B cell (primary cell): Measurements from ENCODE around the gene ALKAL2.

ENCODE experiments used
- EZH2 ChIP-seq: IDR thresholded peaks from 2 replicates; pipeline ENCODE4 v1.6.1; 2012; ENCODE audit warnings: borderline replicate concordance, low read depth, mild to moderate bottlenecking, moderate library complexity, low read length; ENCODE audit not compliant: insufficient read depth, poor library complexity, severe bottlenecking
- TF ChIP-seq, protein P1 (sequence below): fragments of 200-600 bp; IDR thresholded peaks from one replicate; pipeline ENCODE4 v1.8.0; 2022; ENCODE audit warnings: antibody characterized with exemption, mild to moderate bottlenecking

DNA sequence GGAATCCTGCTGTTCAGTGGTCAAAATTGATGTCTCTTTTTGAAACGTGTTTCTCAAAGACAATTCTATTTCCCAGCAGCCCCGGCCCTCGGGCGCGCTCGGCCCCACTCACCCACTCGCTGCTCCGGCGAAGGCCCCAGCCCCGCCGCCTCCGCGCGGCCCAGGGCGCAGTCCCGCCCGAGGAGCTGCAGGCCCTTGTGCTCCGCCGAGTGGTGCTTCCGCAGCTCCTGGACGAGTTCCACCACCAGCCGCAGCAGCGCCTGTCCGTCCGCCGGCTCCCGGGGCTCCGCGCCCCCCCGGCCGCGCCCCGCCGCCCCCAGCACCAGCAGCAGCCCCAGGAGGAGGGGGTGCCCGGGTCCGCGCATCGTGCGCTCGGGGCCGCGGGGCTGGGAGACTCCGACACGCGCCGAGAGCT is 413 bp downstream of the ALKAL2 start:
- TF ChIP-seq, protein P1, sequence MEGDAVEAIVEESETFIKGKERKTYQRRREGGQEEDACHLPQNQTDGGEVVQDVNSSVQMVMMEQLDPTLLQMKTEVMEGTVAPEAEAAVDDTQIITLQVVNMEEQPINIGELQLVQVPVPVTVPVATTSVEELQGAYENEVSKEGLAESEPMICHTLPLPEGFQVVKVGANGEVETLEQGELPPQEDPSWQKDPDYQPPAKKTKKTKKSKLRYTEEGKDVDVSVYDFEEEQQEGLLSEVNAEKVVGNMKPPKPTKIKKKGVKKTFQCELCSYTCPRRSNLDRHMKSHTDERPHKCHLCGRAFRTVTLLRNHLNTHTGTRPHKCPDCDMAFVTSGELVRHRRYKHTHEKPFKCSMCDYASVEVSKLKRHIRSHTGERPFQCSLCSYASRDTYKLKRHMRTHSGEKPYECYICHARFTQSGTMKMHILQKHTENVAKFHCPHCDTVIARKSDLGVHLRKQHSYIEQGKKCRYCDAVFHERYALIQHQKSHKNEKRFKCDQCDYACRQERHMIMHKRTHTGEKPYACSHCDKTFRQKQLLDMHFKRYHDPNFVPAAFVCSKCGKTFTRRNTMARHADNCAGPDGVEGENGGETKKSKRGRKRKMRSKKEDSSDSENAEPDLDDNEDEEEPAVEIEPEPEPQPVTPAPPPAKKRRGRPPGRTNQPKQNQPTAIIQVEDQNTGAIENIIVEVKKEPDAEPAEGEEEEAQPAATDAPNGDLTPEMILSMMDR: no peak
- TF ChIP-seq EZH2: no peak
